Heart right ventricle (tissue), 16 donors: ENCODE data around the gene MEGF9. TPM values are rescaled to one million over a fixed set of nuclear protein-coding genes. Genes with fewer than 3 reads are reported as not detected.

ENCODE experiments used
- ATAC-seq, 8 donors: fragments of 200-7000 bp; cut with Tn5 transposase; one replicate each; pipeline ENCODE4 v1.9.1; 2020; ENCODE audit warnings: mild to moderate bottlenecking in 8 of 8, moderate library complexity in 8 of 8, moderate number of reproducible peaks in 1 of 8
- DNase-seq, 2 donors: peaks; one replicate each; pipeline ENCODE4 v3.0.0-alpha.2; 2020
- H3K27ac ChIP-seq, 10 donors: fragments of 200-600 bp; sonication (generic) in 2 of 10; one replicate each; pipeline versions ENCODE4 v1.5.0 to v1.8.0; 2020 to 2022; ENCODE audit warnings: mild to moderate bottlenecking in 3 of 10
- H3K27me3 ChIP-seq, 7 donors: fragments of 200-600 bp; one replicate each; pipeline ENCODE4 v1.8.0; 2021 to 2022; ENCODE audit warnings: mild to moderate bottlenecking in 2 of 7
- H3K36me3 ChIP-seq, 9 donors: fragments of 200-600 bp; sonication (generic) in 1 of 9; one replicate each; pipeline versions ENCODE4 v1.5.0 to v1.8.0; 2020 to 2022; ENCODE audit warnings: mild to moderate bottlenecking in 2 of 9
- H3K4me1 ChIP-seq, 9 donors: fragments of 200-600 bp; sonication (generic) in 1 of 9; one replicate each; pipeline versions ENCODE4 v1.5.0 to v1.8.0; 2020 to 2022; ENCODE audit warnings: mild to moderate bottlenecking in 4 of 9
- H3K4me3 ChIP-seq, 10 donors: fragments of 200-600 bp; sonication (generic) in 2 of 10; one replicate each; pipeline versions ENCODE4 v1.5.0 to v1.8.0; 2020 to 2022; ENCODE audit warnings: mild to moderate bottlenecking in 7 of 10, moderate library complexity in 2 of 10
- H3K9me3 ChIP-seq, 11 donors: fragments of 200-600 bp in 10 of 11; sonication (generic) in 2 of 11; one replicate each; pipeline versions ENCODE4 v1.5.0 to v1.8.0; 2013 to 2022; ENCODE audit warnings: mild to moderate bottlenecking in 2 of 11, control low read depth in 1 of 11, moderate library complexity in 1 of 11
- CTCF ChIP-seq, 9 donors: fragments of 200-600 bp; sonication (generic) in 2 of 9; IDR thresholded peaks; one replicate each; pipeline versions ENCODE4 v1.5.0 to v1.8.0; 2021 to 2022; ENCODE audit warnings: antibody characterized with exemption in 9 of 9, mild to moderate bottlenecking in 5 of 9, moderate library complexity in 1 of 9
- WGBS, 2 donors: extraction: QIAGEN DNeasy Blood & Tissue Kit; methylation state at CpG; one replicate each; pipeline ENCODE4 v1.1.7; 2013; ENCODE audit warnings: inconsistent platforms in 1 of 2; 5-methylcytosine and 5-hydroxymethylcytosine counted together
- intact Hi-C, 10 donors: fragments of 100-400 bp; cut with DNase I; formaldehyde crosslinking; loops; one replicate each; pipeline versions ENCODE4 v1.11.1 to v1.14.2; 2022
- polyA plus RNA-seq, 2 donors: library from polyadenylated mRNA; stranded (reverse); fragments of 200-250 nt; gene quantifications; one replicate each; pipeline ENCODE4 v1.2.3, GENCODE V29; 2013
- total RNA-seq, 10 donors: library from RNA; stranded (reverse); fragmentation: NEBNext Ultra II Directional in 3 of 10; extraction: Animal tissue kit (Norgen Biotek cat#: 25700) in 3 of 10; gene quantifications; one replicate each; pipeline versions ENCODE4 v1.2.1 to v1.2.4, GENCODE V29; 2021 to 2023
- donor health status: Arrhythmogenic right ventricular cardiomyopathy.
- donor health status: ischemic (EF 13 %, LVEDD 7.1; RV severe dilation, severe dysfunction).
- donor health status: healthy with polysubstance abuse.
- donor health status: DM: no; HTN: yes; CAD: no.
- donor health status: DM: no; HTN: no; CAD: no.
- donor health status: ischemic (EF 25% LVEDD 6.9; RV normal size, moderate dysfunction).
- donor health status: ischemic (EF 25% LVEDD 5.7; RV mildly dilated, moderate dysfunction).
- donor health status: healthy.
- donor health status: DM: yes; HTN: yes; CAD: no.
- donor health status: Ischemic cardiomyopathy.
- donor health status: ischemic (EF 35%, LVEDD 5.7; RV mildly dilated, moderate dysfunction).
- donor health status: nonischemic (EF 11% LVEDD 7.7; RV severe dilation, severe dysfunction).
- donor health status: DM: yes; HTN: yes; CAD: no.
- donor health status: PGD.
- donor health status: ischemic (EF 29% LVEDD 5.4; RV normal size, mild dysfunction).
- donor health status: nonischemic (EF 23%, LVEDD 6.1; RV moderate dilation, normal function).

The MEGF9 gene
- total and polyA plus RNA-seq, 12 donors: 3.0 to 39.1 (median 8.5) TPM

- no peak for ATAC-seq
- H3K36me3 ChIP-seq: peaks cover 0 to 52% (median 15%) of the 10 kb centered on the region in 9 donors
- TF ChIP-seq CTCF (IDR thresholded peaks at IDR 0.05): no peak
Observed at GRCh38 chr9:120608421-120608820, 105.8 kb downstream of the MEGF9 start.

GRCh38 chr9:120603591-120603990 is 110.7 kb downstream of the MEGF9 start:
- H3K9me3 ChIP-seq: no peaks in the 10 kb centered on the region
- ATAC-seq (no peak), DNase-seq (no peak)
- TF ChIP-seq CTCF (IDR thresholded peaks at IDR 0.05): no peak
- no peak overlapping the region for H3K27ac ChIP-seq
- H3K36me3 ChIP-seq: peaks cover 0 to 44% (median 15%) of the 10 kb centered on the region in 9 donors
- WGBS, 2 donors: 86 to 88% methylated on average over 1 of the region's 1 CpG
- H3K4me3 ChIP-seq: no peak overlapping the region
- no peaks in the 10 kb centered on the region for H3K27me3 ChIP-seq
- H3K4me1 ChIP-seq: no peaks in the 10 kb centered on the region
- intact Hi-C loops: no loop called here

More at GRCh38 chr9:120608421-120608820, 105.8 kb downstream of the MEGF9 start:
- intact Hi-C loops: no loop called here
- Histone ChIP-seq H3K4me1 (no peaks in the 10 kb centered on the region), H3K27me3 (no peaks in the 10 kb centered on the region), H3K27ac (no peak overlapping the region), H3K4me3 (no peak overlapping the region), H3K9me3 (no peaks in the 10 kb centered on the region)
- DNase-seq: no peak

DNA sequence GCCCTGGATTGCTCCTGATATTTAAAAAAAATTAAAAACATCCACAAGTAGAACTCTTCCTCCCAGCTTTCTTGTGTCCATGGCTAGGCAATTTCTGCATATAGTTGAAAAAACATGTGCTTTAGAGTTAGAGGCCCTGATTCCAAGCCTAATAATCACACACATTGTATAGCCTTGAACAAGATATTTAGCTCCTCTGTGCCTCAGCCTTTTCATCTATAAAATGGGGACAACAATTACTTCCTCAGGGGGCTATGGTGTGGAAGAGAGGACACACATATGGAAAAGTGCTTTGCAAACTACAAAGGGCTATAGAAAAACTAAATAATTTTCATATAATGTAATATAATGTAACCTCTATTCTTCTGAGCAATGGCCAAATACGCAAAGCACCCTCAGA is 111.3 kb downstream of the MEGF9 start:
- H3K4me3 ChIP-seq: no peak overlapping the region
- DNase-seq (no peak), ATAC-seq (no peak)
- intact Hi-C loops: no loop called here
- no peak for TF ChIP-seq CTCF (IDR thresholded peaks at IDR 0.05)
- 96 to 100% methylated on average over 1 of the region's 1 CpG for WGBS, 2 donors
- no peaks in the 10 kb centered on the region for H3K27me3 ChIP-seq
- H3K9me3 ChIP-seq: no peaks in the 10 kb centered on the region
- H3K4me1 ChIP-seq: no peaks in the 10 kb centered on the region
- H3K36me3 ChIP-seq: peaks cover 0 to 39% (median 15%) of the 10 kb centered on the region in 9 donors
- H3K27ac ChIP-seq: no peak overlapping the region

GRCh38 chr9:120593955-120594277 is 120.4 kb downstream of the MEGF9 start:
- Histone ChIP-seq H3K36me3 (no peaks in the 10 kb centered on the region), H3K4me3 (no peak overlapping the region), H3K4me1 (no peaks in the 10 kb centered on the region), H3K27me3 (peaks cover 0 to 5% (median 0%) of the 10 kb centered on the region in 7 donors), H3K27ac (no peak overlapping the region), H3K9me3 (peaks cover 0 to 10% (median 0%) of the 10 kb centered on the region in 11 donors)
- ATAC-seq (no peak), DNase-seq (no peak)
- intact Hi-C loops: no loop called here
- 44 to 54% methylated on average over 2 of the region's 2 CpGs for WGBS, 2 donors
- TF ChIP-seq CTCF (IDR thresholded peaks at IDR 0.05): no peak
